D721Med (cell line): ENCODE results near the gene ITGA11.

ENCODE experiments used
- DNase-seq: peaks from one replicate; pipeline ENCODE4 v3.0.0; 2011; ENCODE audit warnings: low spot score; ENCODE audit not compliant: insufficient read length
- FAIRE-seq: peaks from 2 replicates; lab custom pipeline; 2011; peaks lifted over from hg19 to GRCh38; lab: Jason Lieb, UNC
- TF ChIP-seq, protein P1 (sequence below): IDR thresholded peaks from 2 replicates; pipeline ENCODE4 v1.5.1; 2012; ENCODE audit warnings: mild to moderate bottlenecking, control low read depth; ENCODE audit not compliant: insufficient read depth; ENCODE audit errors: missing control alignments

ITGA11 gene

DNA sequence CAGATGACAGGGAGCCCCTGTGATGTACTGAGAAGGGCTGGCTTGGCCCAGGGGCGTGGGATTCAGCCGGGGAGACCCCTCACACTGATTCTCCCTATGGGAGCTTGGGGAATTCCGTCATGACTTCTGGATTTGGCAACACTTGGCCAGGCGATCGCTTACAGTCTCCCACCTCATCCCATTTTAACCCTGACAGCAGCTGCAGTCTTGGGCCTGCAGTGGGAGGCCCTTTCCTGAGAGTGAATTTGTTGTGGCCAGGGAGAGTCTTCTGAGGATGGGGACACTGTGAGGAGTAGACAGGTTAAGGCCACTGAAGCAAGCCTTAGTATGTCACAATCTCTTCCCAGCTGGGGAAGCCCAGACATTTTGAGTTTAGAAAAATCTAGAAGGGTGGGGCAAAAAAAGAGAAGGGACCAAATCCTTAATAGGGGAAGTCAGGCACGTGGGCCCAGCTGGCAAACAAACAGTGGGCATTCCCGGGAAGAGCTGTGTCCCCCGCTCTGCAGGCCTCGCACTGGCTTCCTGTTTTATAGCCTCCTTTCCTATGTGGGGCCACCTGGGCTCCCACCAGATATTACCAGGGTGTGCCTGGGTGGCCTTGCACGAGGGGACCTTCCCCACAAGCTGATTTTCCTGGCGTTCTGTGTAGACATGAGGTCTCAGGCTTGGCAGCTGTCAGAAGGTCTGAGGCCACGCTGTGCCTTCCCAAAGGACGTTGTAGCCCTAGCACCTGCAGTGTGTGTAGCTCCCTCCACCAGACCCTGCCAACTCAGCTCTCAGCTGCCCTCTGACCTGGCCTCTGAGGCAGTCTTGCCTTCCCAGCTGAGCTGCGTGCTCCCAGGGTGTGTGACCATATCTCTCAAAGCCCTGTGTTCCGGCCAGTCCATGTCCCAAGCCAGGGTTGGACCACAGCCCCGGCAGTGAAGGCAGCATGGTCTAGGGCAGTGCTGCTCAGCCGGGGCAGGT is 89.9 kb downstream of the ITGA11 start:
- DNase-seq (no peak), FAIRE-seq (no peak)
- TF ChIP-seq, protein P1, sequence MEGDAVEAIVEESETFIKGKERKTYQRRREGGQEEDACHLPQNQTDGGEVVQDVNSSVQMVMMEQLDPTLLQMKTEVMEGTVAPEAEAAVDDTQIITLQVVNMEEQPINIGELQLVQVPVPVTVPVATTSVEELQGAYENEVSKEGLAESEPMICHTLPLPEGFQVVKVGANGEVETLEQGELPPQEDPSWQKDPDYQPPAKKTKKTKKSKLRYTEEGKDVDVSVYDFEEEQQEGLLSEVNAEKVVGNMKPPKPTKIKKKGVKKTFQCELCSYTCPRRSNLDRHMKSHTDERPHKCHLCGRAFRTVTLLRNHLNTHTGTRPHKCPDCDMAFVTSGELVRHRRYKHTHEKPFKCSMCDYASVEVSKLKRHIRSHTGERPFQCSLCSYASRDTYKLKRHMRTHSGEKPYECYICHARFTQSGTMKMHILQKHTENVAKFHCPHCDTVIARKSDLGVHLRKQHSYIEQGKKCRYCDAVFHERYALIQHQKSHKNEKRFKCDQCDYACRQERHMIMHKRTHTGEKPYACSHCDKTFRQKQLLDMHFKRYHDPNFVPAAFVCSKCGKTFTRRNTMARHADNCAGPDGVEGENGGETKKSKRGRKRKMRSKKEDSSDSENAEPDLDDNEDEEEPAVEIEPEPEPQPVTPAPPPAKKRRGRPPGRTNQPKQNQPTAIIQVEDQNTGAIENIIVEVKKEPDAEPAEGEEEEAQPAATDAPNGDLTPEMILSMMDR = no peak

DNA sequence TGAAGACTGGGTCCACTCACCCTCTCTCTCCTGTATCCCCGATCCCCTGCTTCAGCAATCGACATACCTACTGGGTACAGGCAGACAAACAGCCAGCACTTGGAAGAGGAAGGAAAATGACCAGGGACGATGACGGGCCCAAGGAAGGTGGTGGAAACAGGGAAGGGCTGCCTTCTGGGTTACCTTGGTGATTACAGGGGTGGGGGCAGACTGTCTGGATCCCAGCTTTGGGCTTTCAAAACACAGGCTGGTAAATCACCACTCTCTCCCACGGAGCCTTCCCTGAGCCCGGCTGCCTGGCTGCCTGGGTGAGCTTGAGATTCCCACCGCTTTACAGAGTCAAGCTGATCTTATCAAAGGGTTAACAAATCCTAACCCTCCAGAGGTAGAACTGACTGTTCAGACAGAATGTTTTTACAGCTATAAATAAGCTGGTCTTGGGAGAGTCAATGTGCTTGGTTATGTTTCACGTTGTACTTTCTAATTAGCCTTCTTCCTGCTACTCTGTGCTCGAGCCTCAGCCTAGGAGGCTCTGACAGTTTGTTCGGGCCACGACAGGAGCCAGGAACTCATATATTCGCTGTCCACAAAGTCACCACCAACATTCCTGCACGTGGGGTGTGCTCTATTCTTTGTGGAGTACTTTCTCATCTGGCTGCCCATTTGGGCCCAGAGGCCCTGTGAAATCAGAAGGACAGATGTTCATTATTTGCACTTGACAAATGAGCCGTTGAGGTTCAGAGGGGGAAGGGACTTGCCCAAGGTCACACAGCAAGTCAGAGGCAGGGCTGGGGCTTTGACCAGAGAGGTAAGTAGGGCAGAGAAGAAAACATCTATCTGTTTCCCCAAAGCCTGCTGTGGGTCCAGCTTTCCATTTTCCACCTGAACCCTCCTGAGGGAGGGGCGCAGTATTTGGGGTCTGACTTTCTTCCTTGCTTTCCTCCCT is 91.0 kb downstream of the ITGA11 start:
- DNase-seq = no peak
- TF ChIP-seq, protein P1 = no peak
- no peak for FAIRE-seq

DNA sequence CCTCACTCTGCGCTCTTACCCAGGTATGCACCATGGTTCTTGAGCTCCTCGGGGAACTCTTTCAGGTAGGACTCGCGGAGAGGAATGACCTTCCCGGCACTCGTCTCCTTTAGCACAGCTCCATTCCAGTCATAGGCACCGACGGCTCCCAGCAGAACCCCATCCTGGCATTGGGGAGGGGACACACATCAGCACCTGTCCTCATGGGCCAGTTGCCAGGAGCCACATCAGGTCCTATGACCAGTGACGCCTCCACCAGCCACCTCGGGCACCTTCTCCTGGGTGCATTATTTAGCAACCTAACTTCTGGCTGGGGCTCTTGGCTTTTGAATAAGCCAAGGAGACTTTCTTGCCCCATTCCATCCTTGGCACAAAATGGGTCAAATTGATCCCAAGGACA is 92.5 kb downstream of the ITGA11 start:
- DNase-seq (no peak), FAIRE-seq (no peak)
- TF ChIP-seq, protein P1 = no peak

DNA sequence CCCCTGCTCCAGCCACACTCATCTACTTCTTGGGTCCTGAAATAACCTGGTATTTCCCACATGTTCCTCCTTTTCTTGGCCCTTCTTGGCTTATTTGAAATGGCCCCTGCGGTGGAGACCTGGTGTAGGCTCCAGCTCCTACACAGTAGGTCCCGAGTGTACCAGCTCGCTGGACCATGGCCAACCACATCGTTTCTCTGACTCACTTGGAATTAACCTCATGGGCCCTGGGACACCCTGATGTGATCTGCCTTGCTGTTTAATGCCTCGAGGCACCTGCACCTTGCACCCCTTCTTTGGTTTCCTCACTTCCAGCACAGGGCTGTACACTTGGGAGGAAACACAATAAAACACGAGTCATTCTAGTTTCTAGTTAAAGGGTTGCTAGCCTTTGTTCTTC is 94.1 kb downstream of the ITGA11 start:
- FAIRE-seq (no peak), DNase-seq (no peak)
- TF ChIP-seq, protein P1 = no peak

DNA sequence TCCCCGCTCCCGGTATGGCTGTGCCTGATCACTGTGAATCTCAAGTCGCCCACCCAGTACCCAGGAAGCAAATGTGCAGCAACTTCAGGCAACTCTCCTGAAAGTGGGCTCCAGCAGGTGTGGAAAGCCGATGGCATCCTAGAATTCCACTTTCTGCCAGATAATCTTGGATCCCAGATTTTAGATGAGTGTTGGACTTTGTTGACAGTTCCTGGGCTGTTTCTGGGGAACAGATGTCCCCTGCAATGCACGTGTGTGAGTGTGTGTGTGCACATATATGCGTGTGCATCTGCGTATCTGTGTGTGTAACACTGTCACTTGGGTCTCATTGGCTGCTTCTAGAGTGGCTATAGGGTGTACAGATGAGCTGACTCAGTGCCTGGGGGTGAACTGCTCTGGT is 95.4 kb downstream of the ITGA11 start:
- no peak for DNase-seq
- TF ChIP-seq, protein P1 = no peak
- no peak for FAIRE-seq

DNA sequence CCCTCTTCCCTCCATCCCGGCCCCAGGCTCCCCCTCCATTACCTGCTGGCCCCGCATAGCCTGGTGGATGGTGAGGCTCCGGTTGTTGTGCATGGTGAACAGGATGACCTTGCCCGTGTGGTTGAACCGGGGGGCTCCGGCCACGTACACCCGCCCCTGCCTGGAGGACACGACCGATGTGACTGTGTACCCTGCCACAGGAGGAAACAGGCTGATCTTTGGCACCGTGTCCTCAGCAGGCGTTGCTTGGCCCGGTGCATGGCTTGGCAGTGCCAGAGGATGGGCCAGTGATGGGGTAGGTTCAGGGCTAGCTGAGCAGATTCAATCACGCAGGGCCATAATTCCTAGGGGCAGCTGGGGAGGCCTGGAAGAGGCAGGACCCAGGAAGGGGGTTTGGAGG is 96.3 kb downstream of the ITGA11 start:
- no peak for DNase-seq
- TF ChIP-seq, protein P1 = no peak
- no peak for FAIRE-seq
